ENCODE data around the gene RND3. TPM values are rescaled to one million over a fixed set of nuclear protein-coding genes. Genes with fewer than 3 reads are reported as not detected.

Gene RND3, protein sequence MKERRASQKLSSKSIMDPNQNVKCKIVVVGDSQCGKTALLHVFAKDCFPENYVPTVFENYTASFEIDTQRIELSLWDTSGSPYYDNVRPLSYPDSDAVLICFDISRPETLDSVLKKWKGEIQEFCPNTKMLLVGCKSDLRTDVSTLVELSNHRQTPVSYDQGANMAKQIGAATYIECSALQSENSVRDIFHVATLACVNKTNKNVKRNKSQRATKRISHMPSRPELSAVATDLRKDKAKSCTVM
- total RNA-seq (3.0 and 3.3 TPM in 2 replicates), polyA plus RNA-seq (4.2 and 4.3 TPM in 2 replicates)

DNA sequence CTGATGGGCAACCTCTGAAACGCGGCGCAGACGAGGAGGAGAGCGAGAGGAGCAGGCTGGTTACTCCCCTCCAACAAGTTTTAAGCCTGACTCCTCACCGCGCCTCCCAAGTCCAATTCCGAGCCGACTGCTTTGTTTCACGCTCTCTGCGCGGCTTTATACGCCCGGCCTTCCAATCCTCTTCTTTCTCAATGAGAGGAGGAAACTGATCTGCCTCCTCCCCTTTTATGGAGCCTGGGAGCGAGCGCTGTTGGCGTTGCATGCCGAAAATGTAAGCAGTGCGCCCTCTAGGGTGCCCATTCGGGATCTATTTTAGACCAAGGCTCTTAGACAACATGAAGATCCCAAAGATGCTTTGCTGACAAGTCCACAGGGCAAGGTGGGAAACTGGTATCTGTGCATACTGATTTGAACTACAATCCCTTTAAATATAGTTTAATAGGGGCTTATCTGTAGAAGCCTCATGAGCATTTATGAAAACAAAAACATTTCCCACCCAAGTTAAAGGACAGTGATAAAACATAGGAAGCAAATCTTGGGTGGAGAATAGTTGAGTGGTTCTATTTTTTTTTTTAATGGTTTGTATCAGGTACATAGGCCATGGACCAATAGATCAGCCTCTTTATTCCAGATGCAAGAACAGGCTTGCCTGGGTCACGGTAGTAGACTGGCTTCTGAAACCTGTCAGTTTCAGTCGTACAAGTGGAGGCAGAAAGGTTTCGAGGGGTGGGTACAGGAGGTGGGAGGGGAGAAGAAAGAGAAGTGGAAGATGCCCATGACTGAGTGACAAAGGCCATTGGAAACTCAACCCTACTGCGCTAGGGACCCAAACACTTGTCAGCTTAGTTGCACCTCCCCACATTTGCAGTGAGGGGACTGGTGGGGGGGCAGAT, at the start of gene RND3:
Gene RND3 (minus strand): TSS at position 131 of the 893 bp plus-strand sequence. CDS start 250 bp downstream, outside the sequence.
- Histone ChIP-seq H3K9me3 (ENCODE audit: low read depth) (no peaks in the 10 kb centered on the region), H3K4me1 (ENCODE audit: low read depth) (peaks cover 4% of the 10 kb centered on the region), H3K4me3 (peak within 1 kb of the TSS; percentile 64), H3K27ac (no peak within 1 kb of the TSS), H3K27me3 (no peaks in the 10 kb centered on the region), H3K36me3 (no peaks in the 10 kb centered on the region)
- DNase-seq (ENCODE audit: low read depth in 1 of 2, low spot score in 1 of 2) = peak; percentile 97 to 99
- TF ChIP-seq CTCF (IDR thresholded peaks at IDR 0.05; ENCODE audit: low read depth, low read length) = peak; percentile 86

DNA sequence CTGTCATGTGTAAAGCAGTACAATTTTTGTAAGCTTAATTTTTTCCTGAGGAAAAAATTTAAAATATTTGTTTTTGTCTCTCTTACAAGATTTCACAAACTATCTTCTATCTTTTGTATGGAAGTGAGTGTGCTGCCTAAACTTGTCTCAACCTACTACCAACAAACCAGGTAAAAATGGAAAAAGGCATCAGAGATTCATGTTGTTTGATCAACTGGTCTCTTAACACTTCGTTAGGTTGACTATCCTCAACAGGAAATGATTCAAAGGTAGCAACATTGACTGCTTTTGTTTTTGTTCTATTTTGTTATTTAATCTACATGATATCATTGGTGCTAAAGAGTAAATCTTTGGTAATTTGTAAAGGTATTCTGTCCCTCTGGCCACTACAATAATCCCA, 47.7 kb upstream of the RND3 start:
- Histone ChIP-seq H3K27me3 (no peaks in the 10 kb centered on the region), H3K4me1 (ENCODE audit: low read depth) (no peaks in the 10 kb centered on the region), H3K9me3 (ENCODE audit: low read depth) (no peaks in the 10 kb centered on the region), H3K4me3 (no peak overlapping the region), H3K36me3 (no peaks in the 10 kb centered on the region), H3K27ac (no peak overlapping the region)
- no peak for DNase-seq (ENCODE audit: low read depth in 1 of 2, low spot score in 1 of 2)
- no peak for TF ChIP-seq CTCF (IDR thresholded peaks at IDR 0.05; ENCODE audit: low read depth, low read length)

DNA sequence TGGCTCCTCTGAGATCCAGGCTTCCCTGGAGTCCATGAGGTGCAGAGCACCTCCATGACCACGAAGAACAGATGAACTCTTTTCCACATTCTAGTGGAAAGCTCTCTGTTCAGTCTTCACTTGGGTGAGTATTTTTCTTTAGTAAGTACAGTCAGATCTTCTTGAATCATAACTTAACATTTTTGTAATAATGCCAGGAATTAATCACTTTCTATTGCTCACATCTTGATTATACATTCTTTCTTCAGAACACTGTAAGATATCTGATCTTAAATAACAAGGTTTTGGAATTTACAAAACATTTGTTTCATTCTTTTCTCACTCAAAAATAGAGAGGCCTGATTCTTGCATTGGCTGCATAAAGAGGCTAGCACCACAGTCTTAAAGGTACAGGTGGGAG, 45.4 kb upstream of the RND3 start:
- Histone ChIP-seq H3K36me3 (no peaks in the 10 kb centered on the region), H3K9me3 (ENCODE audit: low read depth) (no peaks in the 10 kb centered on the region), H3K4me1 (ENCODE audit: low read depth) (no peaks in the 10 kb centered on the region), H3K27ac (no peak overlapping the region), H3K4me3 (no peak overlapping the region), H3K27me3 (no peaks in the 10 kb centered on the region)
- peak in 1 of 2 donors; percentile 61 for DNase-seq (ENCODE audit: low read depth in 1 of 2, low spot score in 1 of 2)
- TF ChIP-seq CTCF (IDR thresholded peaks at IDR 0.05; ENCODE audit: low read depth, low read length) = no peak

- Histone ChIP-seq H3K4me3 (no peak overlapping the region), H3K36me3 (no peaks in the 10 kb centered on the region), H3K27ac (no peak overlapping the region), H3K4me1 (ENCODE audit: low read depth) (no peaks in the 10 kb centered on the region), H3K27me3 (no peaks in the 10 kb centered on the region), H3K9me3 (ENCODE audit: low read depth) (no peaks in the 10 kb centered on the region)
- DNase-seq (ENCODE audit: low read depth in 1 of 2, low spot score in 1 of 2) = no peak
- no peak for TF ChIP-seq CTCF (IDR thresholded peaks at IDR 0.05; ENCODE audit: low read depth, low read length)
Observed at GRCh38 chr2:150532020-150532419, 44.6 kb upstream of the RND3 start.

DNA sequence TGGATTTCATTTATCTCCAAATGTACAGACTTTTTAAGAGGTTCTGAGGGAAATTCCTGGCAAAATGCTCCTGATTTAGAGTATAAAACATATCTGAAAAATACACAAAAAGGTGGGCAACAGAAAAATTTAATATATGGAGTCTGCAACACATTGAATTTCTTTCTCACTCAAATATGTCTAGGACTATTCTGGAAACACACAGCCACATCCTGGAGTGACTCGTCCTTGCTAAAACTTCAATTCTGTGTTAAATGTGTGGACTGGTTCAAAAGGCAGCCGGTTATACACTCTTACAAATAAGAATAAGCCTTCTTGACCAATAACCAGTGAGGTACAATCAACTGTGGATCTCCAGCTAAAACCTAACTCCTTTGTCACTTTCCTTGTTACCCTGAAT, 44.1 kb upstream of the RND3 start:
- no peaks in the 10 kb centered on the region for H3K36me3 ChIP-seq

More for the DNA sequence above, 44.1 kb upstream of the RND3 start:
- Histone ChIP-seq H3K27me3 (no peaks in the 10 kb centered on the region), H3K4me3 (no peak overlapping the region), H3K9me3 (ENCODE audit: low read depth) (no peaks in the 10 kb centered on the region), H3K4me1 (ENCODE audit: low read depth) (no peaks in the 10 kb centered on the region), H3K27ac (no peak overlapping the region)
- no peak for DNase-seq (ENCODE audit: low read depth in 1 of 2, low spot score in 1 of 2)
- TF ChIP-seq CTCF (IDR thresholded peaks at IDR 0.05; ENCODE audit: low read depth, low read length) = no peak

Measured in cardiac muscle cell (in vitro differentiated cells and primary cell).